ENCODE data around the gene CNEP1R1. TPM values are rescaled to one million over a fixed set of nuclear protein-coding genes. Genes with fewer than 3 reads are reported as not detected.

CNEP1R1 gene
- total RNA-seq, 1 experiment from 2014 or later: 47.2 TPM

- DNase-seq (ENCODE audit: low read depth): no peak
- in situ Hi-C loops (cut with HindIII; ENCODE audit: low pct_unique_long_range_greater_than_20kb, low sequenced_read_pairs): no loop called here
Measured at GRCh38 chr16:50083996-50084395, 59.0 kb downstream of the CNEP1R1 start.

GRCh38 chr16:50086176-50086575 lies 61.2 kb downstream of the CNEP1R1 start:
- in situ Hi-C loops (cut with HindIII; ENCODE audit: low pct_unique_long_range_greater_than_20kb, low sequenced_read_pairs): no loop called here
- DNase-seq (ENCODE audit: low read depth): no peak

Other genes with a start within 250 kb of the CNEP1R1 start
- 0.24 TPM in 1 of 2 replicates, not detected in the other for gene ZNF423, start 169.1 kb upstream of the CNEP1R1 start, total RNA-seq (2014; rRNA removed; shearing (Covaris generic); ENCODE audit: low replicate concordance)
- gene HEATR3, start 40.7 kb downstream of the CNEP1R1 start, total RNA-seq (2014; rRNA removed; shearing (Covaris generic); ENCODE audit: low replicate concordance): 2.8 and 8.7 TPM in 2 replicates
- 3.3 and 4.2 TPM in 2 replicates for gene TENT4B, start 128.1 kb downstream of the CNEP1R1 start, total RNA-seq (2014; rRNA removed; shearing (Covaris generic); ENCODE audit: low replicate concordance)
- 13.3 and 30.2 TPM in 2 replicates for gene ADCY7, start 241.3 kb downstream of the CNEP1R1 start, total RNA-seq (2014; rRNA removed; shearing (Covaris generic); ENCODE audit: low replicate concordance)